IMR-90 (cell line): Measurements from ENCODE around the gene SSX4B. TPM values are rescaled to one million over a fixed set of nuclear protein-coding genes. Genes with fewer than 3 reads are reported as not detected.

Experiments used
- ATAC-seq: fragments of 200-7000 bp; cut with Tn5 transposase; 2 replicates; pipeline ENCODE4 v1.9.1; 2020; ENCODE audit warnings: low read depth, mild to moderate bottlenecking, moderate library complexity
- BruUV-seq: library from RNA; stranded (reverse); fragments of 400-500 nt; replicated peaks from 2 replicates; lab custom pipeline; 2021; lab: Mats Ljungman, UMichigan
- CTCF ChIA-PET: fragments of 300-600 bp; formaldehyde crosslinking; extraction: SDS; loops from one replicate; lab custom pipeline; 2021; ENCODE audit warnings: antibody characterized with exemption; lab: Yijun Ruan, JAX
- POLR2A ChIA-PET: fragments of 300-600 bp; sonication (Branson Sonifier 250); formaldehyde crosslinking; loops from one replicate; lab custom pipeline; 2022; ENCODE audit warnings: antibody characterized with exemption; ENCODE audit not compliant: unreplicated experiment; lab: Charles Lee
- DNase-seq: peaks from one replicate; pipeline ENCODE4 v3.0.0; 2013
- H2AFZ ChIP-seq: replicated peaks from 2 replicates; pipeline ENCODE3; 2013; ENCODE audit warnings: low read length, mild to moderate bottlenecking; ENCODE audit not compliant: poor library complexity
- H2AK5ac ChIP-seq: 2 replicates; pipeline ENCODE4 v1.6.1; 2013; ENCODE audit warnings: low read depth, low read length, inconsistent platforms
- H2AK9ac ChIP-seq: replicated peaks from 2 replicates; pipeline ENCODE3; 2013; ENCODE audit warnings: mild to moderate bottlenecking, low read depth, low read length, moderate library complexity; ENCODE audit not compliant: poor library complexity
- H2BK120ac ChIP-seq: 2 replicates; pipeline ENCODE4 v1.6.1; 2013; ENCODE audit warnings: low read depth, low read length, inconsistent platforms
- H2BK15ac ChIP-seq: 3 replicates; pipeline ENCODE4 v1.6.1; 2013; ENCODE audit warnings: low read depth, low read length, inconsistent platforms
- H2BK20ac ChIP-seq: 2 replicates; pipeline ENCODE4 v1.6.1; 2013; ENCODE audit warnings: low read depth, mild to moderate bottlenecking, inconsistent platforms, low read length, moderate library complexity
- H2BK5ac ChIP-seq: 2 replicates; pipeline ENCODE4 v1.6.1; 2013; ENCODE audit warnings: mild to moderate bottlenecking, low read depth, low read length, inconsistent platforms; ENCODE audit not compliant: poor library complexity, severe bottlenecking
- H3K14ac ChIP-seq: replicated peaks from 2 replicates; pipeline ENCODE4 v1.6.1; 2013; ENCODE audit warnings: low read depth, low read length, inconsistent platforms
- H3K18ac ChIP-seq: 2 replicates; pipeline ENCODE4 v1.6.1; 2013; ENCODE audit warnings: low read depth, low read length, control low read depth
- H3K23ac ChIP-seq: 2 replicates; pipeline ENCODE4 v1.6.1; 2013; ENCODE audit warnings: low read depth, low read length, inconsistent platforms
- H3K27ac ChIP-seq: 2 replicates; pipeline ENCODE4 v1.5.1; 2013; ENCODE audit warnings: mild to moderate bottlenecking, control low read depth, low read length; ENCODE audit not compliant: insufficient read depth
- H3K27me3 ChIP-seq: 2 replicates; pipeline ENCODE4 v1.6.1; 2013; ENCODE audit warnings: low read length; ENCODE audit not compliant: control insufficient read depth, insufficient read depth
- H3K36me3 ChIP-seq: 2 replicates; pipeline ENCODE4 v1.6.1; 2013; ENCODE audit warnings: low read length, mixed read lengths; ENCODE audit not compliant: control insufficient read depth, insufficient read depth
- H3K4ac ChIP-seq: 2 replicates; pipeline ENCODE4 v1.6.1; 2013; ENCODE audit warnings: low read depth, low read length, inconsistent platforms
- H3K4me1 ChIP-seq: 2 replicates; pipeline ENCODE4 v1.6.1; 2013; ENCODE audit warnings: low read length, mixed read lengths; ENCODE audit not compliant: control insufficient read depth, insufficient read depth
- H3K4me2 ChIP-seq: 2 replicates; pipeline ENCODE4 v1.6.1; 2013; ENCODE audit warnings: low read depth, mild to moderate bottlenecking, control low read depth, low read length, moderate library complexity
- H3K4me3 ChIP-seq: 2 replicates; pipeline ENCODE4 v1.5.1; 2013; ENCODE audit warnings: low read depth, mild to moderate bottlenecking, control low read depth, low read length, moderate library complexity; ENCODE audit not compliant: insufficient read depth
- H3K56ac ChIP-seq: 2 replicates; pipeline ENCODE4 v1.6.1; 2013; ENCODE audit warnings: low read length, inconsistent platforms; ENCODE audit not compliant: insufficient read depth; ENCODE audit errors: extremely low read depth
- H3K79me1 ChIP-seq, 2 experiments: 2 replicates each; pipeline ENCODE4 v1.6.1; 2013; ENCODE audit warnings: low read length in 2 of 2, inconsistent platforms in 1 of 2, low read depth in 1 of 2
- H3K9ac ChIP-seq: 2 replicates; pipeline ENCODE4 v1.6.1; 2013; ENCODE audit warnings: low read depth, low read length, control low read depth
- H3K9me1 ChIP-seq: 2 replicates; pipeline ENCODE4 v1.6.1; 2013; ENCODE audit warnings: low read length, inconsistent platforms; ENCODE audit not compliant: insufficient read depth
- H3K9me3 ChIP-seq: 2 replicates; pipeline ENCODE4 v1.6.1; 2013; ENCODE audit warnings: low read length; ENCODE audit not compliant: control insufficient read depth, insufficient read depth
- H4K20me1 ChIP-seq: 2 replicates; pipeline ENCODE4 v1.6.1; 2013; ENCODE audit warnings: low read length, inconsistent platforms; ENCODE audit not compliant: insufficient read depth
- H4K5ac ChIP-seq: 2 replicates; pipeline ENCODE4 v1.6.1; 2013; ENCODE audit warnings: mild to moderate bottlenecking, low read depth, low read length, control low read depth
- H4K8ac ChIP-seq, 2 experiments: 2 replicates each; pipeline ENCODE4 v1.6.1; 2013; ENCODE audit warnings: low read depth in 2 of 2, low read length in 2 of 2, control low read depth in 1 of 2, inconsistent platforms in 1 of 2
- H4K91ac ChIP-seq: 2 replicates; pipeline ENCODE4 v1.6.1; 2013; ENCODE audit warnings: low read depth, low read length, inconsistent platforms; ENCODE audit not compliant: insufficient read depth
- BHLHE40 ChIP-seq: fragments of 150-350 bp; IDR thresholded peaks from 2 replicates; pipeline ENCODE4 v1.6.1; 2016; ENCODE audit warnings: mild to moderate bottlenecking, low read depth, low read length
- CEBPB ChIP-seq: IDR thresholded peaks from 2 replicates; pipeline ENCODE4 v1.6.1; 2012; ENCODE audit warnings: low read depth, low read length, improper control_type of control experiment
- CHD1 ChIP-seq: IDR thresholded peaks from 2 replicates; pipeline ENCODE4 v1.6.1; 2012; ENCODE audit warnings: low read depth, low read length, improper control_type of control experiment
- CTCF ChIP-seq: conservative IDR thresholded peaks from 2 replicates; pipeline ENCODE4 v1.5.1; 2012; ENCODE audit warnings: mild to moderate bottlenecking, low read depth, low read length, improper control_type of control experiment
- FOS ChIP-seq: fragments of 150-350 bp; IDR thresholded peaks from 2 replicates; pipeline ENCODE4 v1.6.1; 2016; ENCODE audit warnings: low read depth, low read length
- MAFK ChIP-seq: IDR thresholded peaks from 2 replicates; pipeline ENCODE4 v1.6.1; 2012; ENCODE audit warnings: low read depth, low read length, improper control_type of control experiment
- MAZ ChIP-seq: IDR thresholded peaks from 2 replicates; pipeline ENCODE4 v1.6.1; 2012; ENCODE audit warnings: low read depth, mild to moderate bottlenecking, low read length, improper control_type of control experiment, moderate library complexity, borderline replicate concordance
- NFE2L2 ChIP-seq: fragments of 150-350 bp; IDR thresholded peaks from 2 replicates; pipeline ENCODE4 v1.6.1; 2016; ENCODE audit warnings: low read depth, mild to moderate bottlenecking, low read length
- RCOR1 ChIP-seq: IDR thresholded peaks from 2 replicates; pipeline ENCODE4 v1.6.1; 2012; ENCODE audit warnings: mild to moderate bottlenecking, low read length, improper control_type of control experiment; ENCODE audit not compliant: insufficient replicate concordance
- USF2 ChIP-seq: fragments of 150-350 bp; IDR thresholded peaks from 2 replicates; pipeline ENCODE4 v1.6.1; 2017; ENCODE audit warnings: mild to moderate bottlenecking, antibody characterized with exemption, low read length, low read depth
- WGBS, 2 experiments: methylation state at CpG; one replicate each; pipeline versions ENCODE4 v1.1.5 to v1.1.7; 2013; ENCODE audit warnings: missing lambda C conversion rate in 2 of 2; ENCODE audit not compliant: insufficient read length in 1 of 2; ENCODE audit errors: extremely low coverage in 2 of 2; 5-methylcytosine and 5-hydroxymethylcytosine counted together
- dilution Hi-C: fragments of 300-500 bp; cut with HindIII; formaldehyde crosslinking; loops from one replicate; pipeline ENCODE4 v1.14.3; 2018; ENCODE audit warnings: low sequenced_read_pairs; ENCODE audit not compliant: unreplicated experiment
- in situ Hi-C: fragments of 300-500 bp; cut with MboI; formaldehyde crosslinking; loops from 3 replicates; pipeline ENCODE4 v1.14.3; 2019; ENCODE audit warnings: low sequenced_read_pairs, inconsistent platforms, mixed read lengths
- intact Hi-C: fragments of 100-400 bp; cut with micrococcal nuclease; formaldehyde crosslinking; loops from 2 replicates; pipeline ENCODE4 v1.10.0; 2022
- polyA plus RNA-seq, 3 experiments: library from polyadenylated mRNA; depleted of rRNA; stranded (reverse); fragments of >200 nt; gene quantifications; 2 replicates each; pipeline ENCODE4 v1.2.3, GENCODE V29; 2012; ENCODE audit warnings: low replicate concordance in 1 of 3
- total RNA-seq: library from RNA; depleted of rRNA; stranded (reverse); fragments of >200 nt; gene quantifications from 2 replicates; pipeline ENCODE4 v1.2.3, GENCODE V29; 2012

Gene SSX4B
- total and polyA plus RNA-seq, 2 of the 4 experiments (the other 2 are of a cell fraction): not detected

- Histone ChIP-seq H2BK5ac (no peak overlapping the region), H3K9me3 (peaks cover 2% of the 10 kb centered on the region; the same call in 1 of the 2 replicates), H3K36me3 (no peaks in the 10 kb centered on the region), H2AK9ac (no peak overlapping the region), H3K4me1 (peaks cover 3% of the 10 kb centered on the region; the same call in 1 of the 2 replicates), H2BK120ac (no peak overlapping the region), H3K14ac (no peak overlapping the region), H2AFZ (peak overlapping the region; percentile 58), H3K4me2 (no peak overlapping the region), H2BK20ac (no peak overlapping the region), H3K4me3 (no peak overlapping the region), H3K4ac (no peak overlapping the region), H3K23ac (no peak overlapping the region), H3K9me1 (peaks cover 5% of the 10 kb centered on the region; the same call in 1 of the 2 replicates), H4K5ac (no peak overlapping the region), H4K20me1 (no peaks in the 10 kb centered on the region), H3K18ac (no peak overlapping the region), H4K8ac (no peak overlapping the region), H3K27ac (no peak overlapping the region), H4K91ac (no peak overlapping the region), H3K79me1 (no peaks in the 10 kb centered on the region), H3K9ac (no peak overlapping the region), H2BK15ac (no peak overlapping the region), H3K27me3 (no peaks in the 10 kb centered on the region), H3K56ac (no peak overlapping the region), H2AK5ac (no peak overlapping the region)
- dilution Hi-C loops: no loop called here
- TF ChIP-seq CTCF (no peak), MAZ (no peak), USF2 (no peak), FOS (no peak), CHD1 (no peak), NFE2L2 (no peak), BHLHE40 (no peak), RCOR1 (no peak), CEBPB (no peak), MAFK (no peak)
- DNase-seq (no peak), ATAC-seq (no peak)
- in situ Hi-C loops: no loop called here
- POLR2A ChIA-PET: no interaction called here
- CTCF ChIA-PET: no interaction called here
- WGBS, 2 experiments: 100% methylated on average over 6 of the region's 11 CpGs; no CpG with 5 or more reads in 1 of the 2 experiments
- BruUV-seq: no TSS peak
- intact Hi-C loops: no loop called here
Observed at GRCh38 chrX:48460606-48461005, 48.8 kb upstream of the SSX4B start.
